CD4-positive, alpha-beta T cell (primary cell): ENCODE results near the gene ASMT. TPM values are rescaled to one million over a fixed set of nuclear protein-coding genes. Genes with fewer than 3 reads are reported as not detected.

Source experiments
- ATAC-seq: fragments of 200-7000 bp; cut with Tn5 transposase; one replicate; pipeline ENCODE4 v1.10.0; 2022; ENCODE audit warnings: mild to moderate bottlenecking; ENCODE audit not compliant: poor library complexity
- CTCF ChIA-PET: fragments of 350-600 bp; sonication (Branson Sonifier 250); formaldehyde crosslinking; loops from one replicate; lab custom pipeline; 2021; ENCODE audit warnings: antibody characterized with exemption, inconsistent platforms; lab: Charles Lee
- POLR2A ChIA-PET: fragments of 350-600 bp; sonication (Branson Sonifier 250); formaldehyde crosslinking; loops from one replicate; lab custom pipeline; 2021; ENCODE audit warnings: antibody characterized with exemption, inconsistent platforms; lab: Charles Lee
- DNase-seq, 14 experiments: peaks; one replicate each; pipeline ENCODE4 v3.0.0-alpha.2; 2013 to 2020; ENCODE audit warnings: mixed read lengths in 2 of 14
- H3K27ac ChIP-seq, 2 donors: one replicate each; pipeline versions ENCODE4 v1.5.1 to v1.7.0; 2013; ENCODE audit warnings: low read length in 2 of 2, low read depth in 1 of 2, mild to moderate bottlenecking in 1 of 2
- H3K27me3 ChIP-seq, 2 experiments: 1 replicate in 1 of 2; 2 replicates in 1 of 2; pipeline versions ENCODE4 v1.6.1 to v1.7.0; 2013; ENCODE audit warnings: low read length in 2 of 2, control low read depth in 1 of 2, mild to moderate bottlenecking in 1 of 2, moderate library complexity in 1 of 2; ENCODE audit not compliant: insufficient read depth in 2 of 2, control insufficient read depth in 1 of 2
- H3K36me3 ChIP-seq: one replicate; pipeline ENCODE4 v1.6.1; 2013; ENCODE audit warnings: low read length, control low read depth; ENCODE audit not compliant: insufficient read depth
- H3K4me1 ChIP-seq: one replicate; pipeline ENCODE4 v1.6.1; 2013; ENCODE audit warnings: low read length, control low read depth; ENCODE audit not compliant: insufficient read depth
- H3K4me3 ChIP-seq: one replicate; pipeline ENCODE4 v1.5.1; 2013; ENCODE audit warnings: mild to moderate bottlenecking, low read length, moderate library complexity
- H3K9me3 ChIP-seq, 2 experiments: 1 replicate in 1 of 2; 2 replicates in 1 of 2; pipeline versions ENCODE4 v1.6.1 to v1.7.0; 2013; ENCODE audit warnings: low read length in 2 of 2, mild to moderate bottlenecking in 2 of 2, control low read depth in 1 of 2, moderate library complexity in 1 of 2; ENCODE audit not compliant: control insufficient read depth in 1 of 2, insufficient read depth in 1 of 2
- H3K27ac Mint-ChIP-seq: one replicate; pipeline ENCODE4 v1.8.0; 2020; ENCODE audit warnings: mixed read lengths
- H3K27me3 Mint-ChIP-seq: one replicate; pipeline ENCODE4 v1.8.0; 2021; ENCODE audit warnings: mixed read lengths
- H3K36me3 Mint-ChIP-seq: one replicate; pipeline ENCODE4 v1.8.0; 2021; ENCODE audit warnings: low read depth, mixed read lengths
- H3K4me1 Mint-ChIP-seq: one replicate; pipeline ENCODE4 v1.8.0; 2021; ENCODE audit warnings: low read depth, mixed read lengths
- H3K4me3 Mint-ChIP-seq: one replicate; pipeline ENCODE4 v1.8.0; 2020; ENCODE audit warnings: mild to moderate bottlenecking, mixed read lengths
- H3K9me3 Mint-ChIP-seq: one replicate; pipeline ENCODE4 v1.8.0; 2020; ENCODE audit warnings: mixed read lengths
- intact Hi-C, 2 experiments: fragments of 100-400 bp; cut with DNase I in 1 of 2; cut with micrococcal nuclease in 1 of 2; formaldehyde crosslinking; loops; one replicate each; pipeline versions ENCODE4 v1.15.1 to v1.9.0; 2023 to 2025; cut with DNase I, micrococcal nuclease
- total RNA-seq, 174 experiments: library from RNA in 2 of 174; stranded (reverse) in 2 of 174; gene quantifications; one replicate each; pipeline ENCODE4 v1.2.3 and lab custom pipeline; 2021 to 2026
- TF ChIP-seq, protein P1 (sequence below): fragments of 200-600 bp; IDR thresholded peaks from one replicate; pipeline ENCODE4 v1.8.0; 2022; ENCODE audit warnings: antibody characterized with exemption, mild to moderate bottlenecking

Gene ASMT
- total RNA-seq, 2 experiments from 2014 or later: 0.36 to 0.50 TPM

- POLR2A ChIA-PET: no interaction called here
- no peak for DNase-seq
- Histone ChIP-seq H3K36me3 (no peaks in the 10 kb centered on the region), H3K27me3 (no peaks in the 10 kb centered on the region), H3K9me3 (no peaks in the 10 kb centered on the region), H3K4me3 (no peak overlapping the region), H3K4me1 (peaks cover 47% of the 10 kb centered on the region), H3K27ac (peak overlapping the region; percentile 2 to 23)
- intact Hi-C loops: loop anchor here in 1 of 2 experiments (2.0 kb wide), 2 partner anchors 23 to 41 kb away; partner anchors contain the start of gene P2RY8
- no peak for ATAC-seq
- TF ChIP-seq, protein P1, sequence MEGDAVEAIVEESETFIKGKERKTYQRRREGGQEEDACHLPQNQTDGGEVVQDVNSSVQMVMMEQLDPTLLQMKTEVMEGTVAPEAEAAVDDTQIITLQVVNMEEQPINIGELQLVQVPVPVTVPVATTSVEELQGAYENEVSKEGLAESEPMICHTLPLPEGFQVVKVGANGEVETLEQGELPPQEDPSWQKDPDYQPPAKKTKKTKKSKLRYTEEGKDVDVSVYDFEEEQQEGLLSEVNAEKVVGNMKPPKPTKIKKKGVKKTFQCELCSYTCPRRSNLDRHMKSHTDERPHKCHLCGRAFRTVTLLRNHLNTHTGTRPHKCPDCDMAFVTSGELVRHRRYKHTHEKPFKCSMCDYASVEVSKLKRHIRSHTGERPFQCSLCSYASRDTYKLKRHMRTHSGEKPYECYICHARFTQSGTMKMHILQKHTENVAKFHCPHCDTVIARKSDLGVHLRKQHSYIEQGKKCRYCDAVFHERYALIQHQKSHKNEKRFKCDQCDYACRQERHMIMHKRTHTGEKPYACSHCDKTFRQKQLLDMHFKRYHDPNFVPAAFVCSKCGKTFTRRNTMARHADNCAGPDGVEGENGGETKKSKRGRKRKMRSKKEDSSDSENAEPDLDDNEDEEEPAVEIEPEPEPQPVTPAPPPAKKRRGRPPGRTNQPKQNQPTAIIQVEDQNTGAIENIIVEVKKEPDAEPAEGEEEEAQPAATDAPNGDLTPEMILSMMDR: no peak
- no peak overlapping the region for H3K27ac Mint-ChIP-seq
- peaks cover 12% of the 10 kb centered on the region for H3K4me1 Mint-ChIP-seq
- CTCF ChIA-PET: no interaction called here
- H3K36me3 Mint-ChIP-seq: no peaks in the 10 kb centered on the region
- H3K9me3 Mint-ChIP-seq: no peaks in the 10 kb centered on the region
- no peak overlapping the region for H3K4me3 Mint-ChIP-seq
- H3K27me3 Mint-ChIP-seq: no peaks in the 10 kb centered on the region
Observed at GRCh38 chrX:1577845-1578244, 37.0 kb upstream of the ASMT start.

GRCh38 chrX:1578511-1579173 lies 36.2 kb upstream of the ASMT start:
- intact Hi-C loops: no loop called here
- no peak for ATAC-seq
- H3K27ac Mint-ChIP-seq: no peak overlapping the region
- H3K27me3 ChIP-seq: no peaks in the 10 kb centered on the region
- no peaks in the 10 kb centered on the region for H3K36me3 Mint-ChIP-seq
- TF ChIP-seq, protein P1: no peak
- no peak for DNase-seq
- H3K9me3 ChIP-seq: no peaks in the 10 kb centered on the region
- H3K9me3 Mint-ChIP-seq: no peaks in the 10 kb centered on the region
- peak overlapping the region; percentile 2 to 23 for H3K27ac ChIP-seq
- H3K27me3 Mint-ChIP-seq: no peaks in the 10 kb centered on the region
- peaks cover 19% of the 10 kb centered on the region for H3K4me1 Mint-ChIP-seq
- no peaks in the 10 kb centered on the region for H3K36me3 ChIP-seq
- peaks cover 54% of the 10 kb centered on the region for H3K4me1 ChIP-seq
- no peak overlapping the region for H3K4me3 ChIP-seq
- ChIA-PET CTCF (no interaction called here), POLR2A (no interaction called here)
- no peak overlapping the region for H3K4me3 Mint-ChIP-seq

GRCh38 chrX:1581132-1581531 lies 33.7 kb upstream of the ASMT start:
- peak overlapping the region; percentile 74 for H3K27ac Mint-ChIP-seq
- POLR2A ChIA-PET: no interaction called here
- TF ChIP-seq, protein P1: peak; percentile 72

More at GRCh38 chrX:1581132-1581531, 33.7 kb upstream of the ASMT start:
- Histone ChIP-seq H3K27me3 (no peaks in the 10 kb centered on the region), H3K36me3 (no peaks in the 10 kb centered on the region), H3K4me1 (peaks cover 53% of the 10 kb centered on the region), H3K27ac (no peak overlapping the region), H3K9me3 (no peaks in the 10 kb centered on the region), H3K4me3 (no peak overlapping the region)
- ATAC-seq (peak; percentile 83), DNase-seq (peak; percentile 44 to 86 (median 65))
- Mint-ChIP-seq H3K9me3 (no peaks in the 10 kb centered on the region), H3K36me3 (no peaks in the 10 kb centered on the region), H3K27me3 (no peaks in the 10 kb centered on the region), H3K4me3 (peak overlapping the region; percentile 66), H3K4me1 (peaks cover 19% of the 10 kb centered on the region)
- CTCF ChIA-PET: no interaction called here
- intact Hi-C loops: loop anchor here (1.0 to 2.0 kb wide), 2 partner anchors 46 to 127 kb away; no protein-coding TSS in a partner anchor
